Fibroblast of villous mesenchyme (primary cell): Measurements from ENCODE around the gene USP36. TPM values are rescaled to one million over a fixed set of nuclear protein-coding genes. Genes with fewer than 3 reads are reported as not detected.

Source experiments
- DNase-seq: peaks from one replicate; pipeline ENCODE4 v3.0.0-alpha.2; 2010; ENCODE audit warnings: low read depth
- H3K4me3 ChIP-seq: 2 replicates; pipeline ENCODE4 v1.5.1; 2011; ENCODE audit warnings: low read depth, mild to moderate bottlenecking, low read length
- total RNA-seq: library from RNA; depleted of rRNA; stranded (reverse); fragments of >200 nt; gene quantifications from 2 replicates; pipeline ENCODE4 v1.2.3, GENCODE V29; 2012
- TF ChIP-seq, protein P1 (sequence below): IDR thresholded peaks from 2 replicates; pipeline ENCODE4 v1.5.1; 2012; ENCODE audit warnings: low read depth, mild to moderate bottlenecking, low read length; ENCODE audit not compliant: insufficient read depth

Gene USP36
- total RNA-seq, 1 donor = 32.4 TPM

- DNase-seq = no peak
- H3K4me3 ChIP-seq = no peak overlapping the region
- TF ChIP-seq, protein P1, sequence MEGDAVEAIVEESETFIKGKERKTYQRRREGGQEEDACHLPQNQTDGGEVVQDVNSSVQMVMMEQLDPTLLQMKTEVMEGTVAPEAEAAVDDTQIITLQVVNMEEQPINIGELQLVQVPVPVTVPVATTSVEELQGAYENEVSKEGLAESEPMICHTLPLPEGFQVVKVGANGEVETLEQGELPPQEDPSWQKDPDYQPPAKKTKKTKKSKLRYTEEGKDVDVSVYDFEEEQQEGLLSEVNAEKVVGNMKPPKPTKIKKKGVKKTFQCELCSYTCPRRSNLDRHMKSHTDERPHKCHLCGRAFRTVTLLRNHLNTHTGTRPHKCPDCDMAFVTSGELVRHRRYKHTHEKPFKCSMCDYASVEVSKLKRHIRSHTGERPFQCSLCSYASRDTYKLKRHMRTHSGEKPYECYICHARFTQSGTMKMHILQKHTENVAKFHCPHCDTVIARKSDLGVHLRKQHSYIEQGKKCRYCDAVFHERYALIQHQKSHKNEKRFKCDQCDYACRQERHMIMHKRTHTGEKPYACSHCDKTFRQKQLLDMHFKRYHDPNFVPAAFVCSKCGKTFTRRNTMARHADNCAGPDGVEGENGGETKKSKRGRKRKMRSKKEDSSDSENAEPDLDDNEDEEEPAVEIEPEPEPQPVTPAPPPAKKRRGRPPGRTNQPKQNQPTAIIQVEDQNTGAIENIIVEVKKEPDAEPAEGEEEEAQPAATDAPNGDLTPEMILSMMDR = no peak
These were observed 75.7 kb downstream of the USP36 start for GRCh38 chr17:78764871-78765270.

- DNase-seq = no peak
- no peak overlapping the region for H3K4me3 ChIP-seq
- TF ChIP-seq, protein P1 = no peak
These were observed 77.1 kb downstream of the USP36 start for GRCh38 chr17:78763561-78763960.

DNA sequence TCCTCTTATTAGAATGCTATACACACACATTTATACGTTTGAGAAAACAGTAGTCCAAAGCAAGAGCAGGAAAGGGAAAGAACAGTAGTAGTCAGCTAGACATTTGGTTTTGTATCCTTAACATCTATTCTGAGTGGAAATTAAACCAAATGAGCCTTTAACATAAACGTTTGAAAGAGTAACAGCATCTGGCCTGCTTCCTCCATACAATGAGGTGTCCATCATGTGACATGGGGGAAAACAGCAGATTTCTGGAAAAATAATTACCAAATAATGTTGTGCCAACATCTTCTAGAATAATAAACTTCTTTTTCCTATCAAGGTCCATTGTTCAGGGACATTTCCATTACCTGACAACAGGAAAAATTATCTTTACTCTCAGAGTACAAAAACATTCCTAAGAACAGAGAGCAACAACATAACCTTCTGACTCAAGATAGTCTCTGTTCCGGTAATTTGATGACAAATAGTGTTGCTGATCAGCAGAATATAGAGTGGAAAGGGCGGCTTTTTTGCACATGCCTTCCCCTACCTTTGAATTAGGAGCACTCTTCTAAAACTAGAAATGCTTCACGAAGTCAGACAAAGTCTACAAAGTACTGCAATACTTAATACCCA is 78.7 kb downstream of the USP36 start:
- TF ChIP-seq, protein P1 = no peak
- no peak overlapping the region for H3K4me3 ChIP-seq
- DNase-seq = no peak

DNA sequence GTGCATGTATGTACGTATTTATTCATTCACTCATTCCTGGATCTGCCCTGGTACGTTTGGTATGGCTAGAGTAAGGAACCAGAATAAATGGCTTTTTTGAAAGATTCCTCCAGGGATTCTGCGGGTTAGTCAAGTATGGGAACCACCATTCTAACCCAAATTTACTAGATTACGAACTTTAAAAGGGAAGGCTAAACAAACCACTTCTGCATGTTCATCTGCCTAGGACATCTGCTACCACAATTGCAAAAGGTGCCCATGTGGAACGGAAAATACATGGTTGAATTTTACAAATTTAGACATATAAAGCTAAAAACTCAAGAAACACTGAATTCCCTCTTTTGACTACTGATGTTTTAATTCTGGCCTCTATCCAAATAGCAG is 80.7 kb downstream of the USP36 start:
- TF ChIP-seq, protein P1 = no peak
- no peak for DNase-seq
- no peak overlapping the region for H3K4me3 ChIP-seq

- H3K4me3 ChIP-seq = no peak overlapping the region
- TF ChIP-seq, protein P1 = no peak
- DNase-seq = peak; percentile 72
These were observed 81.2 kb downstream of the USP36 start for GRCh38 chr17:78759203-78759968.

DNA sequence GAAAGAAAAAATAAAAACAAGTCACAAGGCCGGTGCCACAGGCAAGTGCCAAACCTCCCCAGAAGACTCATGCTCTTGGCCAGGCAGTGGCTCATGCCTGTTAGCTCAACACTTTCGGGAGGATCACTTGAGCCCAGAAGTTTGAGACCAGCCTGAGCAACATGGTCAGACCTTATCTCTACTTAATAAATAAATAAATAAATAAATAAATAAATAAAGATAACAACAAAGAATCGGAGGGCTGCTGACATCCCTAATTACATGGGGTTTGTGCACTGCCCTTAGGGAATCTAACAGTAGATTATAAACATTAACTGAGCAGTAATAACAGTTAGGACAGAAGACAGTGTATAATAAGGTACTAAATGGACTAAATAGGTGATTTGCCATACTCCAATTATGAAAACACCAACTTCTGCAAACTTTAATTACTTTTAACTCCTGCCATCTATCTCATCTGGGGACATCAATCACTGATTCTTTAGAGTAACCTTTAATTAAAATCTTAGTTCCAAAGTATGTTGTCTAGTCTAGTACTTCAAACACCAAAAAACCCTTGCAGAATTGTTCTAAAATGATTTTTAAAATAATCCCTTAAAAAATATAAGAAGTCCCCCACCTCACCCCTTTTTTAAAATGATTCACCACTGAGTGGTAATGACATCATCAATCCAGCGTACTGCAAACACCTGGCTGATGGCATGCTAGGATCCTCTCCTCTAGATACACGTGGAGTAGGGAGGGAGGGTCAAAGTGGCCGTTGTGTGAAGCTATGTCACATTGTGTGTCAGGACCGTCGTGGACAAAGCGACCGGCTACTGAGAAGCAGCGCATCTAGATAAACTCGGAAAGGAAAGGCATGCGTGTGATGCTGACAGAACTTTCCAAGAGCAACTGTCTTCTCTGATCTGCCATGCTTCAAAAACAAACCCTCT is 87.0 kb downstream of the USP36 start:
- DNase-seq = no peak
- TF ChIP-seq, protein P1 = no peak
- H3K4me3 ChIP-seq = no peak overlapping the region
